22Rv1 (cell line): Measurements from ENCODE around the gene HECTD1.

Source experiments
- CTCF ChIP-seq: fragments of 450-650 bp; IDR thresholded peaks from 2 replicates; pipeline ENCODE4 v1.5.1; 2017; ENCODE audit warnings: mild to moderate bottlenecking
- ZFX ChIP-seq: fragments of 450-650 bp; IDR thresholded peaks from 2 replicates; pipeline ENCODE4 v1.6.1; 2017; ENCODE audit warnings: antibody characterized with exemption, borderline replicate concordance

GRCh38 chr14:31208546-31209424 lies 1.2 kb upstream of the HECTD1 start:
- no peak for TF ChIP-seq CTCF
- TF ChIP-seq ZFX, result no peak
